ENCODE data around the gene RPS15.
"Not testable (repeated sequence)": the region's sequence is repeated elsewhere in the genome, so short reads cannot be mapped to it uniquely, and the experiment has no call there.

The RPS15 gene

DNA sequence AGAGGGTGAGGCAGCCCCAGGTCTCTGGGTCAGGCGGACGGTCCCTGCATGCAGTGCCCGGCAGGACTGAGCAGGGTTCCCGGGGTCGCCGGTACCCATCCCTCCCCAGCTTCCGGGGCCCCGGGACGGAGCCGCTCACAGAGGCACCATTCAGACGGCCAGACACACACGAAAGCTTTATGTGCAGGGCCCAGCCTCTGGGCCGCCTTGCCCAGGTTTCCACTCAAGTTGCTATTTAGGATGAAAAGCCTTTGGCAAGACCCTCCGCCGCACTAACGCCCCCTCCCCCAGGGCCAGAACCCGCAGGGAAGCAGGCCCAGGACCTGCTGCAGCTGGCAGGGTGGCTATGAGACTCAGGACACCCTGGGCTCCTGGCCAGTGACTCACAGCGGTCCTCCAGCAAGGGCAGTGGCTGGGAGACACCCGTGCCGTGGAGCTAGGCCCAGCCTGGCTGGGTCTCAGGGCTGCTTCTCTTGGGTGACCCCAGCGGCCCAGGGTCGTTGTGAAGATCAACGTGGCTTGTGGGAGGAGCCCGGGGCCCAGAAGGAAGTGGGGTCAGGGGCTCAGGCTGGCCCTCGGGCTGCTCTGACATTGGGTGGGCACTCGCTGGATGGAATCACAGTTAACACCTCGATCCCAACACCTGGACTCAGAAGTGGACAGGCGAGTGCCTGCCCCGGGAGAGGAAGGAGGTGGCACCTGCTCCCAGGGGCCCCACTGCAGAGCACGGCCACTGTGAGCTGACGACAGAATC is 36.0 kb downstream of the RPS15 start:
- no peak overlapping the region for H3K4me3 ChIP-seq (replicated peaks in 1 of 2; ENCODE audit: low read depth in 2 of 2, low read length in 2 of 2)
- no peak for DNase-seq (ENCODE audit: low read depth in 2 of 2)
- TF ChIP-seq, protein P1, sequence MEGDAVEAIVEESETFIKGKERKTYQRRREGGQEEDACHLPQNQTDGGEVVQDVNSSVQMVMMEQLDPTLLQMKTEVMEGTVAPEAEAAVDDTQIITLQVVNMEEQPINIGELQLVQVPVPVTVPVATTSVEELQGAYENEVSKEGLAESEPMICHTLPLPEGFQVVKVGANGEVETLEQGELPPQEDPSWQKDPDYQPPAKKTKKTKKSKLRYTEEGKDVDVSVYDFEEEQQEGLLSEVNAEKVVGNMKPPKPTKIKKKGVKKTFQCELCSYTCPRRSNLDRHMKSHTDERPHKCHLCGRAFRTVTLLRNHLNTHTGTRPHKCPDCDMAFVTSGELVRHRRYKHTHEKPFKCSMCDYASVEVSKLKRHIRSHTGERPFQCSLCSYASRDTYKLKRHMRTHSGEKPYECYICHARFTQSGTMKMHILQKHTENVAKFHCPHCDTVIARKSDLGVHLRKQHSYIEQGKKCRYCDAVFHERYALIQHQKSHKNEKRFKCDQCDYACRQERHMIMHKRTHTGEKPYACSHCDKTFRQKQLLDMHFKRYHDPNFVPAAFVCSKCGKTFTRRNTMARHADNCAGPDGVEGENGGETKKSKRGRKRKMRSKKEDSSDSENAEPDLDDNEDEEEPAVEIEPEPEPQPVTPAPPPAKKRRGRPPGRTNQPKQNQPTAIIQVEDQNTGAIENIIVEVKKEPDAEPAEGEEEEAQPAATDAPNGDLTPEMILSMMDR (IDR thresholded peaks at IDR 0.05; ENCODE audit: low read depth, low read length) = no peak

GRCh38 chr19:1474765-1475351 is 36.7 kb downstream of the RPS15 start:
- TF ChIP-seq, protein P1 (IDR thresholded peaks at IDR 0.05; ENCODE audit: low read depth, low read length) = no peak
- DNase-seq (ENCODE audit: low read depth in 2 of 2) = no peak
- no peak overlapping the region for H3K4me3 ChIP-seq (replicated peaks in 1 of 2; ENCODE audit: low read depth in 2 of 2, low read length in 2 of 2)

- no peak overlapping the region for H3K4me3 ChIP-seq (replicated peaks in 1 of 2; ENCODE audit: low read depth in 2 of 2, low read length in 2 of 2)
- TF ChIP-seq, protein P1 (IDR thresholded peaks at IDR 0.05; ENCODE audit: low read depth, low read length) = no peak
- no peak for DNase-seq (ENCODE audit: low read depth in 2 of 2)
Measured at GRCh38 chr19:1475751-1476437, 37.7 kb downstream of the RPS15 start.

- H3K4me3 ChIP-seq (replicated peaks in 1 of 2; ENCODE audit: low read depth in 2 of 2, low read length in 2 of 2); DNase-seq (ENCODE audit: low read depth in 2 of 2): not testable (repeated sequence)
Measured at GRCh38 chr19:1477056-1477455, 38.9 kb downstream of the RPS15 start.

DNA sequence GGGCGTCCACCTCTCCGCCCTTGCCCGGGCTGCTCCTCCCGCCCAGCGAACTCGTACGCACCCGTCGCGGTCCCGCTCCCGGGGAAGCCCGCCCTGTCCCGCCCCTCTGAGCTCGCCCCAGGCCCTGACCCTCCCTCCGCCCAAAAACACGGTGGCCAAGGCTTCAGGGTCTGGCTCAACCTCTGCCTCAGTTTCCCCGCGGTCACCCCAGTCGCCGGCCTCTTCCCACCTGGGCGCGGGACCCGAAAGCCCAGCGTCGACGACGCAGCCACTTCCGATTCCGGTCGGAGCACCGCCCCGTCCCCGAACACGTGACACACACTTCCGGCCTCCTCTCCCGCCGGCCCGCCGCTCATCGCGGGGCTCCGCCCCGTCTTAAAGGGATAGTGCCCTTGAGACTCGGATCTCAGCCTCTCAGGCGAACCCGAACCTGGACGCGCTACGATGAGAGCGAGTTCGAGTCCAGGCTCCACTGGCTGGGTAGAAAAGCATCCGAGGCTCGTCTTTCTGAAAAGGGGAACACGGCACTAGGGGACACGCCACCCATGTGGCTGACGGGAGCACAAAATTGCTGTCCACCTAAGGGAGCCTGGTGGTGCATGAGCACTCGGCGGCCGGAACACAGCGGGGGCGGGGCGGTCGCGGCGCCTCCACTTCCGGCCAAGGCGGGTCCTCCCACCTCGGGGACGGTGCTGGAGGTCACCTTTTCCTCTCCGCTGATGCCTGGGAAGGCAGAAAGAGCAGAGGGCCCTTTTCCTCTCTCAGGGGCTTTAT is 40.9 kb downstream of the RPS15 start, which contains the start of gene C19orf25:
Gene C19orf25 (minus strand): TSS at position 282 of the 774 bp plus-strand sequence. CDS start 312 bp downstream, outside the sequence.
- peak; percentile 94 to 95 for DNase-seq (ENCODE audit: low read depth in 2 of 2)
- peak within 1 kb of the TSS; percentile 85 to 95 for H3K4me3 ChIP-seq (replicated peaks in 1 of 2; ENCODE audit: low read depth in 2 of 2, low read length in 2 of 2)
- TF ChIP-seq, protein P1 (IDR thresholded peaks at IDR 0.05; ENCODE audit: low read depth, low read length) = no peak

- no peak for DNase-seq (ENCODE audit: low read depth in 2 of 2)
- no peak overlapping the region for H3K4me3 ChIP-seq (replicated peaks in 1 of 2; ENCODE audit: low read depth in 2 of 2, low read length in 2 of 2)
- TF ChIP-seq, protein P1 (IDR thresholded peaks at IDR 0.05; ENCODE audit: low read depth, low read length) = no peak
Measured at GRCh38 chr19:1481224-1481892, 43.2 kb downstream of the RPS15 start.
